ENCODE measurements around the gene MKRN2OS. TPM values are rescaled to one million over a fixed set of nuclear protein-coding genes. Genes with fewer than 3 reads are reported as not detected.

MKRN2OS gene
- total RNA-seq, 2 donors from 2014 or later: not detected

GRCh38 chr3:12490547-12490946 is 54.8 kb downstream of the MKRN2OS start:
- TF ChIP-seq, protein P1, sequence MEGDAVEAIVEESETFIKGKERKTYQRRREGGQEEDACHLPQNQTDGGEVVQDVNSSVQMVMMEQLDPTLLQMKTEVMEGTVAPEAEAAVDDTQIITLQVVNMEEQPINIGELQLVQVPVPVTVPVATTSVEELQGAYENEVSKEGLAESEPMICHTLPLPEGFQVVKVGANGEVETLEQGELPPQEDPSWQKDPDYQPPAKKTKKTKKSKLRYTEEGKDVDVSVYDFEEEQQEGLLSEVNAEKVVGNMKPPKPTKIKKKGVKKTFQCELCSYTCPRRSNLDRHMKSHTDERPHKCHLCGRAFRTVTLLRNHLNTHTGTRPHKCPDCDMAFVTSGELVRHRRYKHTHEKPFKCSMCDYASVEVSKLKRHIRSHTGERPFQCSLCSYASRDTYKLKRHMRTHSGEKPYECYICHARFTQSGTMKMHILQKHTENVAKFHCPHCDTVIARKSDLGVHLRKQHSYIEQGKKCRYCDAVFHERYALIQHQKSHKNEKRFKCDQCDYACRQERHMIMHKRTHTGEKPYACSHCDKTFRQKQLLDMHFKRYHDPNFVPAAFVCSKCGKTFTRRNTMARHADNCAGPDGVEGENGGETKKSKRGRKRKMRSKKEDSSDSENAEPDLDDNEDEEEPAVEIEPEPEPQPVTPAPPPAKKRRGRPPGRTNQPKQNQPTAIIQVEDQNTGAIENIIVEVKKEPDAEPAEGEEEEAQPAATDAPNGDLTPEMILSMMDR (IDR thresholded peaks at IDR 0.05): no peak
- peaks cover 7% of the 10 kb centered on the region for H3K36me3 ChIP-seq
- H3K27ac ChIP-seq: no peak overlapping the region
- no peak for DNase-seq (ENCODE audit: low spot score)
- H3K9me3 ChIP-seq: no peaks in the 10 kb centered on the region
- no peaks in the 10 kb centered on the region for H3K27me3 ChIP-seq (replicated peaks; ENCODE audit: insufficient read depth)
- ATAC-seq (ENCODE audit: insufficient number of reproducible peaks, low FRiP score, low read depth): no peak
- H3K4me1 ChIP-seq (ENCODE audit: control insufficient read depth in 1 of 2, low read depth in 2 of 2): peaks cover under 1 to 1% of the 10 kb centered on the region in 2 donors
- no peak overlapping the region for H3K4me3 ChIP-seq

GRCh38 chr3:12489832-12490231 is 55.5 kb downstream of the MKRN2OS start:
- no peak overlapping the region for H3K27ac ChIP-seq
- H3K36me3 ChIP-seq: peaks cover 2% of the 10 kb centered on the region
- ATAC-seq (ENCODE audit: insufficient number of reproducible peaks, low FRiP score, low read depth) (no peak), DNase-seq (ENCODE audit: low spot score) (no peak)
- peaks cover 7 to 8% of the 10 kb centered on the region in 2 donors for H3K4me1 ChIP-seq (ENCODE audit: control insufficient read depth in 1 of 2, low read depth in 2 of 2)
- H3K4me3 ChIP-seq: no peak overlapping the region
- TF ChIP-seq, protein P1 (IDR thresholded peaks at IDR 0.05): no peak
- no peaks in the 10 kb centered on the region for H3K9me3 ChIP-seq
- no peaks in the 10 kb centered on the region for H3K27me3 ChIP-seq (replicated peaks; ENCODE audit: insufficient read depth)

Other genes with a start within 250 kb of the MKRN2OS start
- gene TSEN2, start 61.0 kb downstream of the MKRN2OS start, total RNA-seq: 10 to 100 TPM; 17.8 to 31.5 TPM
- gene MKRN2, start 11.6 kb upstream of the MKRN2OS start, total RNA-seq: 10 to 100 TPM; 35.7 to 41.5 TPM
- gene RAF1, start 118.6 kb upstream of the MKRN2OS start, total RNA-seq: 100 to 1,000 TPM; 158 to 183 TPM
- not detected for gene TMEM40, start 213.8 kb upstream of the MKRN2OS start, total RNA-seq